Right lobe of liver (tissue), 6 donors: ENCODE measurements around the gene ZIC5. TPM values are rescaled to one million over a fixed set of nuclear protein-coding genes. Genes with fewer than 3 reads are reported as not detected.
"Not testable (repeated sequence)": the region's sequence is repeated elsewhere in the genome, so short reads cannot be mapped to it uniquely, and the experiment has no call there.

Experiments used
- ATAC-seq, 4 donors: fragments of 200-7000 bp; cut with Tn5 transposase; one replicate each; pipeline ENCODE4 v1.9.1; 2020; ENCODE audit warnings: mild to moderate bottlenecking in 4 of 4, moderate library complexity in 4 of 4
- DNase-seq, 3 donors: peaks; one replicate each; pipeline ENCODE4 v3.0.0-alpha.2; 2020
- H3K27ac ChIP-seq, 3 donors: fragments of 200-600 bp; one replicate each; pipeline ENCODE4 v1.8.0; 2022
- H3K27me3 ChIP-seq, 2 donors: fragments of 200-600 bp; one replicate each; pipeline ENCODE4 v1.8.0; 2022
- H3K36me3 ChIP-seq, 4 donors: fragments of 200-600 bp; sonication (generic) in 1 of 4; one replicate each; pipeline versions ENCODE4 v1.5.1 to v1.8.0; 2017 to 2022; ENCODE audit warnings: control low read depth in 1 of 4
- H3K4me1 ChIP-seq, 4 donors: fragments of 200-600 bp; sonication (generic) in 1 of 4; one replicate each; pipeline versions ENCODE4 v1.5.1 to v1.8.0; 2017 to 2022; ENCODE audit warnings: control low read depth in 1 of 4
- H3K4me3 ChIP-seq, 3 donors: fragments of 200-600 bp; one replicate each; pipeline ENCODE4 v1.8.0; 2022
- H3K9me3 ChIP-seq, 4 donors: fragments of 200-600 bp; sonication (generic) in 1 of 4; one replicate each; pipeline versions ENCODE4 v1.5.1 to v1.8.0; 2017 to 2022; ENCODE audit warnings: control low read depth in 1 of 4
- CTCF ChIP-seq, 4 donors: fragments of 200-600 bp in 3 of 4; fragments of 450-650 bp in 1 of 4; IDR thresholded peaks; one replicate each; pipeline versions ENCODE4 v1.5.1 to v1.8.0; 2016 to 2022; ENCODE audit warnings: antibody characterized with exemption in 4 of 4, mild to moderate bottlenecking in 2 of 4
- POLR2A ChIP-seq: fragments of 450-650 bp; IDR thresholded peaks from one replicate; pipeline ENCODE4 v1.6.1; 2017; ENCODE audit warnings: antibody characterized with exemption, mild to moderate bottlenecking
- WGBS: methylation state at CpG from one replicate; pipeline ENCODE4 v1.1.6; 2018; ENCODE audit warnings: low coverage, low lambda C conversion rate; ENCODE audit not compliant: insufficient coverage; ENCODE audit errors: missing lambda C conversion rate; 5-methylcytosine and 5-hydroxymethylcytosine counted together
- intact Hi-C, 2 donors: fragments of 100-400 bp; cut with DNase I; formaldehyde crosslinking; loops; one replicate each; pipeline versions ENCODE4 v1.11.2 to v1.14.1; 2022
- total RNA-seq, 6 experiments: library from RNA; depleted of rRNA in 2 of 6; stranded (reverse); fragments of >200 nt in 2 of 6; fragmentation: NEBNext Ultra II Directional in 3 of 6; extraction: Animal tissue kit (Norgen Biotek cat#: 25700) in 3 of 6; gene quantifications; one replicate each; pipeline versions ENCODE4 v1.1.0 to v1.2.4, GENCODE V29; 2016 to 2023
- donor health status: DM: no; HTN: yes; CAD: no.
- donor health status: DM: no; HTN: no; CAD: no.
- donor health status: DM: no; HTN: no; CAD: no.
- donor health status: DM: no; HTN: yes; CAD: no.
- donor health status: DM: no; HTN: yes; CAD: no.

ZIC5 gene
- total RNA-seq, 6 experiments from 2014 or later = not detected

GRCh38 chr13:99947666-99948065 is 23.9 kb downstream of the ZIC5 start:
- intact Hi-C loops = no loop called here
- no peaks in the 10 kb centered on the region for H3K36me3 ChIP-seq
- no peak overlapping the region for H3K4me3 ChIP-seq
- TF ChIP-seq CTCF (IDR thresholded peaks at IDR 0.05) (no peak), POLR2A (no peak)
- WGBS = 83% methylated on average over 1 of the region's 2 CpGs
- H3K27ac ChIP-seq = no peak overlapping the region
- H3K4me1 ChIP-seq = no peaks in the 10 kb centered on the region
- DNase-seq (no peak), ATAC-seq (no peak)
- no peaks in the 10 kb centered on the region for H3K9me3 ChIP-seq
- no peaks in the 10 kb centered on the region for H3K27me3 ChIP-seq

GRCh38 chr13:99945515-99945914 is 26.1 kb downstream of the ZIC5 start:
- ATAC-seq, H3K4me3 ChIP-seq, H3K27me3 ChIP-seq, H3K9me3 ChIP-seq, intact Hi-C loops, H3K27ac ChIP-seq, DNase-seq, H3K36me3 ChIP-seq: not testable (repeated sequence)
- 95% methylated on average over 2 of the region's 2 CpGs for WGBS
- H3K4me1 ChIP-seq = peaks cover 0 to 12% (median 6%) of the 10 kb centered on the region in 4 donors

GRCh38 chr13:99944606-99945005 is 27.0 kb downstream of the ZIC5 start:
- TF ChIP-seq CTCF (IDR thresholded peaks at IDR 0.05) (no peak), POLR2A (no peak)
- no peak for ATAC-seq
- Histone ChIP-seq H3K36me3 (no peaks in the 10 kb centered on the region), H3K4me3 (no peak overlapping the region), H3K9me3 (no peaks in the 10 kb centered on the region), H3K27ac (no peak overlapping the region), H3K27me3 (no peaks in the 10 kb centered on the region), H3K4me1 (peaks cover 0 to 15% (median 7%) of the 10 kb centered on the region in 4 donors)
- 86% methylated on average over 6 of the region's 6 CpGs for WGBS
- DNase-seq = no peak
- intact Hi-C loops = no loop called here

- no peak overlapping the region for H3K4me3 ChIP-seq
- no peaks in the 10 kb centered on the region for H3K36me3 ChIP-seq
- H3K4me1 ChIP-seq = peaks cover 0 to 15% (median 7%) of the 10 kb centered on the region in 4 donors
- H3K27me3 ChIP-seq = no peaks in the 10 kb centered on the region
- no peak overlapping the region for H3K27ac ChIP-seq
- no peaks in the 10 kb centered on the region for H3K9me3 ChIP-seq
- intact Hi-C loops = no loop called here
- TF ChIP-seq POLR2A = no peak
- ATAC-seq (no peak), DNase-seq (no peak)
- 82% methylated on average over 7 of the region's 7 CpGs for WGBS
Observed at GRCh38 chr13:99944102-99944501, 27.5 kb downstream of the ZIC5 start.

GRCh38 chr13:99941911-99942310 is 29.7 kb downstream of the ZIC5 start:
- peaks cover 0 to 15% (median 7%) of the 10 kb centered on the region in 4 donors for H3K4me1 ChIP-seq
- intact Hi-C loops = no loop called here
- ATAC-seq (no peak), DNase-seq (no peak)
- H3K27ac ChIP-seq = no peak overlapping the region
- H3K4me3 ChIP-seq = no peak overlapping the region
- 88% methylated on average over 4 of the region's 4 CpGs for WGBS
- no peaks in the 10 kb centered on the region for H3K9me3 ChIP-seq
- TF ChIP-seq POLR2A = no peak
- TF ChIP-seq CTCF (IDR thresholded peaks at IDR 0.05) = no peak
- H3K36me3 ChIP-seq = no peaks in the 10 kb centered on the region
- no peaks in the 10 kb centered on the region for H3K27me3 ChIP-seq

GRCh38 chr13:99941086-99941485 is 30.5 kb downstream of the ZIC5 start:
- Histone ChIP-seq H3K4me1 (peaks cover 0 to 15% (median 7%) of the 10 kb centered on the region in 4 donors), H3K9me3 (no peaks in the 10 kb centered on the region), H3K36me3 (no peaks in the 10 kb centered on the region), H3K27me3 (no peaks in the 10 kb centered on the region), H3K27ac (peak overlapping the region in 2 of 3 donors; percentile 42 to 44), H3K4me3 (no peak overlapping the region)
- ATAC-seq (peak; percentile 93 to 96 (median 95)), DNase-seq (peak; percentile 84 to 90 (median 88))
- 24% methylated on average over 6 of the region's 7 CpGs for WGBS
- intact Hi-C loops = no loop called here
- no peak for TF ChIP-seq POLR2A
- TF ChIP-seq CTCF (IDR thresholded peaks at IDR 0.05) = no peak
